Non-pigmented ciliary epithelial cell (primary cell): ENCODE results near the gene SP100.
"Not testable (repeated sequence)": the region's sequence is repeated elsewhere in the genome, so short reads cannot be mapped to it uniquely, and the experiment has no call there.

ENCODE experiments used
- DNase-seq: peaks from one replicate; pipeline ENCODE4 v3.0.0-alpha.2; 2010; ENCODE audit warnings: low read depth

The SP100 gene

GRCh38 chr2:230457793-230458192 lies 41.8 kb downstream of the SP100 start:
- DNase-seq: no peak

DNA sequence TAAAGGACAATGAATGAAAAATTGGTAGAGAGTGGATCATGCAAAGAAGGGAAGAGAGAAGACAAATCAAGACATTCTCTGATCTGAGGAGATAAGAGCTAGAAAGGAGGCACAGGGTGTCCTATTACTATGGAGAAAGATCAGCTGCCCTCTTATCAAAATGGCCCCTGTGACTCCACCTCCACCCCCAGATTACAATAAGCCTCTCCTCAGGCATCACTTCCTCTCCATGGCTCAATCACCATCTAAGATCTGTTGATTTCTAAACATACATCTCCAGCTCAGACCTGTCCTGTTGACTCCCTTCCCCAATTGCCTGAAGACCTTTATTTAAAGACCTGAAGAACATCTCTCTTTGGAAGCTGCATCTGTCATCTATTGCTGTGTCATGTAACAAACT lies 43.2 kb downstream of the SP100 start:
- DNase-seq: no peak

DNA sequence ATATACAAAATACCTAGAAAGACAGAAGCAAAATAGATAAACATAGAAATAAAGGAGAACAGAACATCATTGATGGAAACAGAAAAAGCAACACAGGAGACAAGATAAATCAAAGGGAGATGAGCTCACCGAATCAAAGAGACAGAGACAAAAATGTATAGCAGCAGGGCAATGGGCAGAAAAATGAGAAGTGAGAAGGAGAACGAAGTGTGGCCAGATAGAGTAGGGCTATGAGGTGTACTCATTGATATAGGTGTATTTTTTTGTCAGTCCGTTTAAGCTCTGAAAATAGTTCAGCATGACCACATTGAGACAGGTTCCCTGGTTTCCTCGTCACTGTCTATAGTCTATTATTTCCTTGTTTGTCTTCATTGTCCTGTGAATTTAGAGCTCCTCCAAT lies 55.1 kb downstream of the SP100 start:
- no peak for DNase-seq

DNA sequence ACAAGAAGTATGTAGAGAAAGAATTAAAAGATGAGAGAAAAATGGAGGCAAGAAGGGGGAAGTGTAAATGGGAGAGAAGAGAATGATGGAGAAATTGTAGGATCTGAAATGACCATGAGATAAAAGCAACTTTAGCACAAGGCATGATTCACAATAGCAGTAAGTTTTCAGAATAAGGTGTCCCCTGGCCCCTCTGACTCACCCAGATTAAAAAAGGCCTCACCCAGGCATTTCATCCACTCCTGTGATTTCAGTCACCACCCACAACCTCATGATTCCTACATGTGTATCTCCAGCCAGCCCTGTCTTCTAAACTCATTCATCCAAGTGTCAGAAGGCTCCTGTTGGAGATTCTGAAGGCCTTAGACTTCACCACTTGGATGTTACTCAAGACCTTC lies 56.6 kb downstream of the SP100 start:
- DNase-seq: peak; percentile 68

GRCh38 chr2:230473378-230473777 lies 57.4 kb downstream of the SP100 start:
- DNase-seq: no peak

GRCh38 chr2:230475143-230475542 lies 59.1 kb downstream of the SP100 start:
- no peak for DNase-seq

DNA sequence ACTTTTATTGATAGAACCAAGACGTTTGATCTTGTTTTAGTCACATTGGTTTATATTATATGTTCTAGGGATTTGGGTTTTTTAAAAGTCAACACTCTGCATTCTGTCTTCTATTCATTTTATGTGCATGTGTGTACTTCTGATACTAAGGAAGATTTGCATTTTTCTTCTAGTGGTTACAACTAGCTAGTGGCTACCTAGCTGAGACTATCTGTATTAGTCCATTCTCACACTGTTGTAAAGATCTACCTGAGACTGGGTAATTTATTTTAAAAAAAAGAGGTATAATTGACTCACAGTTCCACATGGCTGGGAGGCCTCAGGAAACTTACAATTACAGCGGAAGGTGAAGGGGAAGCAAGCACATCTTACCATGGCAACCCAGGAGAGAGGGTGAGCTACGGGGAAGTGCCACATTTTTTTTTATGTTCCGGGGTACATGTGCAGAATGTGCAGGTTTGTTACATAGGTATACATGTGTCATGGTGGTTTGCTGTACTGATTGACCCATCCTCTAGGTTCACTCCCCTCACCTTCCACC lies 69.9 kb downstream of the SP100 start:
- no peak for DNase-seq

DNA sequence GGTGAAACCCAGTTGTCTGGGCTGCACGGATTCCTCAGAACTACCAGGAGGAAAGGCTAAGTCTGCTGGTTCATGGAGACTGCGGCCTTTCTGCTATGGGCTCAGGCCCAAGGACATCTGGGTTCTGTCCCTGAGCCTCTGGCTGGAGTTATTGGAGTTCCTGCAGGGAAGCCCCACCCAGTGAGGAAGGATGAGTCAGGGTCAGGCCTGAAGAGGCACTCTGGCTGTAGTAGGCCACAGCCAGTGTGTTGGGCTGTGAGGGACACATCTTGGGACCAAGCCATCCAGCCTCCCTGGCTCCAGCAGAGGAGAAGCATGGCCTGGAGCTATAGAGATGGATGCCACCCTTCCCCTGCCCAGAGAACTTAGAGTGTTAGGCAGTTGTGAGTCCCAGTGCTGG lies 75.2 kb downstream of the SP100 start:
- DNase-seq: not testable (repeated sequence)

- DNase-seq: no peak
Observed at GRCh38 chr2:230492107-230492506, 76.1 kb downstream of the SP100 start.

DNA sequence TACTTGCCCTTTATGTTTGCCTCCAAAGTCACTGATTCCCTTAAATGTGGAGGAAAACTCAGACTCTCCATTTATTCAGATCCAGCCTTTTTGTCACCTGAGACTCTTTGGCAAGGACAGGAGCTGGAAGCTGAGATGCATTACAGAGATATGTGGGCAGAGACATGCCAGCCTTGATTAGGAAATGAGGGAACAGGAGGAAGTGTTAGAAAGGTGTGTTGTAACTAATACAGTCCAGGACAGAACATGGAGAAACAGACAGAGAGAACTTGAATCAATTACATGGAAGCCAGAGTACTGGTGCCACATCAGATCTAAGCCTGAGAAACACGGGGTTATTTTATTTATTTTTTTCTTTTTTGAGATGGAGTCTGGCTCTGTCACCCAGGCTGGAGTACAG lies 79.0 kb downstream of the SP100 start:
- DNase-seq: no peak

DNA sequence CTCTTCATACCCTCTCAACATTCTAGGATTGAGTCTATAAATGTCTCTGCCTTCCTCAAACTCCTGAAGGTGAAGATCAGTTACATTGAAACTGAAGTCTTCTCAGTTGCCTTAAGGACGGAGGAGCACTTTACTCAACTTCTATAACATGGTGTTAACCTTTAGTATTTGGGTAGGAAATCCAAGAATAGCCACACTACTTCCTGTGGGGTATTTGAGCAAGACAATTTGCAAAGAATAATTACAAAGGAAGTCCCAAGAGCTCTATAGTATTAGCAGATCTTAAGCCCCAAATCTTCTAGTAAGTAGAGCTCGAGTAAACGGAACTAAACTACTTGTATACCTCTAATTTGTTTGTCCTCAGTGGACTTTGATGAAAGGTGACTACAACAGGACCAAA lies 80.9 kb downstream of the SP100 start:
- no peak for DNase-seq

- no peak for DNase-seq
Observed at GRCh38 chr2:230498506-230499107, 82.6 kb downstream of the SP100 start.

DNA sequence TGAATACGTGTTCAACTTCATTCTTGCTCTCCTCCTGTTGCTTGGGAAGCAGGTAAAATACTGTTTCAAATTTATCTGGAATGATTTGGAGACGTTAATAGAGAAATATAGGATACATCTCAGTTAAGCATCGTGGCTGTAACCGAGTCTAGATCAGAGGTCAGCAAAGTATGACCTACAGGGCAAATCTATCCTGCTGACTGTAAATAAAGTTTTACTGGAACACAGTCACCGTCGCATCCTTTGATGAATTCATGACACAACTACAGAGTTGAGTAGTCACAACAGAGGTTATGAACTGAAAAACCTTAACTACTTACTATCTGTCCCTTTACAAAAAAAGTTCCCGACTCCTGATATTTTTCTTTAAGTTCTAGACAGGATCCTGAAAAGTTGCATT lies 86.6 kb downstream of the SP100 start:
- DNase-seq: no peak

- DNase-seq: no peak
Observed at GRCh38 chr2:230503798-230504197, 87.8 kb downstream of the SP100 start.

DNA sequence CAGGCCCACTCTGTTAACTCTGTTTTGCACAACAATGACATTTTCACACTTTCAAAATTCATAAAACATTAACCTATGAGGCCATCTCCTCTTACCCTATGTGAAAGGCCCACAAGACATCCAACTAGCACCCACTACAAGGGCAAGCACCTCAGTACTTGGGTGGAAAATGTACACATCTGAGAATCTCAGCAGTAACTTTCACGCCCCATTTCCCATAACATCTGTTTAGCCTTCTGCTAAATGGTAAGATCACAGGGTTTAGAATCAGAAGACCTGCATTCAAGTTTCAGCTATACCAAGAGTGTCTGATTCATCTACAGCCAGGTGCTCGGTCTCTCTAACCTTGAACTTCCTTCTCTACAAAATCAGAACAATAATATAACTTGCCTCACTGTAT lies 89.2 kb downstream of the SP100 start:
- no peak for DNase-seq

DNA sequence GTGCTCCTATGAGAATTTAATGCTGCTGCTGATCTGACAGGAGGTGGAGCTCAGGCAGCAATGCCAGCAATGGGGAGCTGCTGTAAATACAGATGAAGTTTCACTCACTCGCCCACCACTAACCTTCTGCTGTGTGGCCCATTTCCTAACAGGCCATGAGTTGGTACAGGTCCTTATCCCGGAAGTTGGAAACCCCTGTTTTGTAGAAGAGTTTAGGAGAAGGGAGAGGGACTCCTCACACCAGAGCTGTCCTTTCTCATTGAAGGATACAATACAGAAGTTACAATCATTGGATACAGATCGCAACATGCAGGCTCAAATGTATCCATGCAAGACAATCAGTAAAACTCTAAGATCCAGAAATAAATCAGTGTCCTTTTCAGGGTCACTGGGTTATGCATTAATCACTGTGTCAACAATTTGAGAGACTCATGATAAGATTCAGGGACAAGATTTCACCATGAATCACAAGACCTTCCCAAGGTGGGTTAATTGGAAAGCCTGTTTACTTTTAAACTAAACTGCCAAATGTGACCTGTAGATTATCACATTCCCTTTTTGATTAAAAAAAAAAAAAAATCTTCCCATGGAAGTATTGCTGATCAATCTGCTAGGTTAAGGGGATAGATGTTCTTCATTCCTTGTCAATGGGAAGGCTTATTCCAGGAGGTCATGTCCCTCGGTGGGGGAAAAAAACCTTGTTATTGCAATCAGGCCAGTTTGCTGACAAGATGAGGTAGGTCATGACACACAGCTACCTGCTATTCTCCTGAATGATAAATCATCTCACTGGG lies 97.2 kb downstream of the SP100 start:
- no peak for DNase-seq

DNA sequence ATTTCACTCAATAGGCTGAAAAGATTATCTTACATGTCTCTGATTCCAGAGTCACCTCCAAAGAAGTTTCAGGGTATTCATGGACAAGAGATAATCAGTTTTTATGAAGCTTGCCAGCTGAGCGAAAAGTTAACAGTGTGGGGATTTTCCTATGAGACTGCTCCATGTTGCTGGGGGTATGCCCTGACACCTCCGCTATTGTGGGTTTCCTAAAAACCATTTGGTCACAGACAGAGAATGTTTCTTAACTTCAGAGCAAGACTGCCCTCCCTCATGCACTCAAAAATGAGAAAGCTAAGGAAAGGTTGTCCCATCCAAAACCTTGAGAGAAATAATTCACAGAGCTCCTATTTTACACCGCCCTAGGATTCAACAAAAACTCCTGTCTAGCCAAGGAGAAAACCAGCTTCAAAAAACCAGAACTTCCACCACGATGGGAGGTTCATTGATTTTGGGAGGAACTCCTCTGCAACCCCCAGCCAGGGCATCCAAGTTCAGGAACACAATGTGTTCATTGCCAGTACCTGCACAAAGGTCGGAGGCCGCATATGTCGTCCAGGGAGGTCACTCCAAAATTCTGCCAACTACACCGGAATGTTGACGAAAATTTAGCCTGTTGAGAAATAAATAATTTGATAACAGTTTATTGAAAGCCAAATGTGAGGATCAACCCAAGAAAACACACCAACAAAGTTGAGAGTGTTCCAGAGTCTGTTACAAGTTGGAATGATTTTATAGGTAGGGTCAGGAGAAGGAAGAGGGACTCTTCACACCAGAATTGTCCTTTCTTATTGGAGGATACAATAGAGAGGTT lies 104.3 kb downstream of the SP100 start:
- no peak for DNase-seq

DNA sequence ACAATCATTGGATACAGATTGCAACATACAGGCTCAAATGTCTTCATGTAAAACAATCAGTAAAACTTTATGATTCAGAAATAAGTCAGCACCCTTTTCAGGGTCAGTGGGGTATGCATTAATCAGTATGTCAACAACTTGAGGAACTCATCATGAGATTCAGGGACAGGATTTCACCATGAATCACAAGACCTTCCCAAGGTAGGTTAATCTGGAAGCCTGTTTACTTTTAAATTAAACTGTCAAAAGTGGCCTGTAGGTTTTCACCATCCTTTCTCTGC lies 104.8 kb downstream of the SP100 start:
- peak; percentile 56 for DNase-seq

GRCh38 chr2:230521386-230521785 lies 105.4 kb downstream of the SP100 start:
- no peak for DNase-seq

DNA sequence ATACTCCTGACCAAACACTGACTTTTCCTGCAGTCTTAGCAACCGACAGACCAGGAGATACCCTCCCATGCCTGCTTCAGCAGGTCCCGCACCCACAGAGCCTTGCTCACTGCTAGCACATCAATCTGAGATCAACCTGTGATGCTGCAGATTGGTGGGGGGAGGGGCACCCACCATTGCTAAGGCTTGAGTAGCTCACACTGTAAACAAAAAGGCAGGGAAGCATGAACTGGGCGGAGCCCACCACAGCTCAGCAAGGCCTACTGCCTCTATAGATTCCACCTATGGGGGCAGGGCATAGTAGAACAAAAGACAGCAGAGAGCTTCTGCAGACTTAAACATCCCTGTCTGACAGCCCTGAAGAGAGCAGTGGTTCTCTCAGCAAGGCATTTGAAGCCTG lies 109.7 kb downstream of the SP100 start:
- no peak for DNase-seq

GRCh38 chr2:230537531-230537976 lies 121.6 kb downstream of the SP100 start:
- DNase-seq: no peak

- no peak for DNase-seq
Observed at GRCh38 chr2:230540332-230540731, 124.3 kb downstream of the SP100 start.

DNA sequence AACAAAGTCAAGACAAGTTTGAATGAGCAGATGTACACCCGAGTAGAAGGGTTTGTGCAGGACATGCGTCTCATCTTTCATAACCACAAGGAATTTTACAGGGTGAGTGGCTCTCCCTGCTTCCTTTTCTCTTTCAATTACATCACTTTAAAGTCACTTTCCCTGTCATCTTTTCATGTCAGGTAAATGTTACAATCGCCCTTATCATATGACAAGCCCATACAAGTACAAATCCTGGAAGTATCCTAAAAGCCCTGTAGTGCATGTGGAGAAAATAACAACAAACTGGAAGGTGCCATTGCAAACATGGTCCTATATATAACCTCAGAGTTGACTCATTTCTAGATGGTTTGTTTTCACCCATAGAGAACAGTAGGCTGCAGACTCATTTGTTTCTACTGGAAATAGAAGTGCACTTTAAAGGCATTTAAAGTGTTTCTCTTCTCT lies 126.0 kb downstream of the SP100 start:
- DNase-seq: peak; percentile 45
